WTC11 (cell line): ENCODE results near the gene DBN1. TPM values are rescaled to one million over a fixed set of nuclear protein-coding genes. Genes with fewer than 3 reads are reported as not detected.

Experiments
- ATAC-seq: fragments of 200-7000 bp; cut with Tn5 transposase; 2 replicates; pipeline ENCODE4 v1.10.0; 2021; ENCODE audit warnings: mild to moderate bottlenecking, moderate library complexity
- CTCF ChIA-PET: fragments of 300-600 bp; sonication (Branson Sonifier 250); formaldehyde crosslinking; loops from one replicate; lab custom pipeline; 2021; ENCODE audit warnings: antibody characterized with exemption; lab: Charles Lee
- POLR2A ChIA-PET: fragments of 350-600 bp; sonication (Branson Sonifier 250); formaldehyde crosslinking; loops from one replicate; lab custom pipeline; 2021; ENCODE audit warnings: antibody characterized with exemption; lab: Charles Lee
- DNase-seq: peaks from one replicate; pipeline ENCODE4 v3.0.0; 2021; ENCODE audit warnings: low spot score
- H3K27ac Mint-ChIP-seq: 2 replicates; pipeline ENCODE4 v1.8.0; 2021; ENCODE audit warnings: mixed read lengths
- H3K27me3 Mint-ChIP-seq: 2 replicates; pipeline ENCODE4 v1.8.0; 2021; ENCODE audit warnings: low read depth, mild to moderate bottlenecking, moderate library complexity, mixed read lengths
- H3K36me3 Mint-ChIP-seq: 2 replicates; pipeline ENCODE4 v1.8.0; 2021; ENCODE audit warnings: mixed read lengths
- H3K4me1 Mint-ChIP-seq: 2 replicates; pipeline ENCODE4 v1.8.0; 2022; ENCODE audit warnings: mixed read lengths
- H3K4me3 Mint-ChIP-seq: 2 replicates; pipeline ENCODE4 v1.8.0; 2021; ENCODE audit warnings: mild to moderate bottlenecking, moderate library complexity, mixed read lengths
- H3K9me3 Mint-ChIP-seq: 2 replicates; pipeline ENCODE4 v1.8.0; 2021; ENCODE audit warnings: mixed read lengths
- ARID4B ChIP-seq: sonication (generic); formaldehyde crosslinking; IDR thresholded peaks from 2 replicates; pipeline ENCODE4 v1.8.0; 2023; ENCODE audit warnings: missing genetic modification reagents, mild to moderate bottlenecking, borderline replicate concordance
- CREM ChIP-seq: sonication (generic); formaldehyde crosslinking; IDR thresholded peaks from 2 replicates; pipeline ENCODE4 v1.8.1; 2022; ENCODE audit warnings: mild to moderate bottlenecking, missing genetic modification reagents, moderate library complexity
- E2F4 ChIP-seq: sonication (generic); formaldehyde crosslinking; IDR thresholded peaks from 2 replicates; pipeline ENCODE4 v1.8.1; 2022; ENCODE audit warnings: low read depth, mild to moderate bottlenecking, moderate library complexity, missing genetic modification reagents, borderline replicate concordance
- E2F5 ChIP-seq: sonication (generic); formaldehyde crosslinking; IDR thresholded peaks from 2 replicates; pipeline ENCODE4 v1.8.1; 2022; ENCODE audit warnings: mild to moderate bottlenecking, moderate library complexity, missing genetic modification reagents
- ELF4 ChIP-seq: sonication (generic); formaldehyde crosslinking; IDR thresholded peaks from 2 replicates; pipeline ENCODE4 v1.8.1; 2022; ENCODE audit warnings: low read depth, mild to moderate bottlenecking, moderate library complexity, missing genetic modification reagents
- EMX1 ChIP-seq: fragments of 250-450 bp; sonication (Bioruptor Pico); IDR thresholded peaks from 2 replicates; pipeline ENCODE4 v1.8.0; 2021; ENCODE audit warnings: mild to moderate bottlenecking
- ESRRA ChIP-seq: sonication (generic); formaldehyde crosslinking; IDR thresholded peaks from 2 replicates; pipeline ENCODE4 v1.8.1; 2022; ENCODE audit warnings: mild to moderate bottlenecking, missing genetic modification reagents, borderline replicate concordance
- FOXP1 ChIP-seq: sonication (generic); formaldehyde crosslinking; IDR thresholded peaks from 2 replicates; pipeline ENCODE4 v1.8.0; 2022; ENCODE audit warnings: missing genetic modification reagents, mild to moderate bottlenecking, moderate library complexity, borderline replicate concordance
- GTF2I ChIP-seq: fragments of 250-450 bp; sonication (Bioruptor Pico); conservative IDR thresholded peaks from 2 replicates; pipeline ENCODE4 v1.4.0; 2021; ENCODE audit warnings: mild to moderate bottlenecking
- NFATC4 ChIP-seq: fragments of 250-450 bp; sonication (Bioruptor Pico); IDR thresholded peaks from 2 replicates; pipeline ENCODE4 v1.9.0; 2021; ENCODE audit warnings: mild to moderate bottlenecking
- NR1H2 ChIP-seq: sonication (generic); formaldehyde crosslinking; IDR thresholded peaks from 2 replicates; pipeline ENCODE4 v1.9.0; 2021; ENCODE audit warnings: mild to moderate bottlenecking, moderate library complexity, missing genetic modification reagents
- PREB ChIP-seq: sonication (generic); formaldehyde crosslinking; IDR thresholded peaks from 2 replicates; pipeline ENCODE4 v1.8.1; 2022; ENCODE audit warnings: mild to moderate bottlenecking, missing genetic modification reagents, moderate library complexity, borderline replicate concordance
- RORB ChIP-seq: fragments of 250-450 bp; sonication (Bioruptor Pico); IDR thresholded peaks from 2 replicates; pipeline ENCODE4 v1.9.0; 2021; ENCODE audit warnings: mild to moderate bottlenecking
- SMAD4 ChIP-seq: sonication (generic); formaldehyde crosslinking; IDR thresholded peaks from 2 replicates; pipeline ENCODE4 v1.8.0; 2022; ENCODE audit warnings: mild to moderate bottlenecking, missing genetic modification reagents
- SOX15 ChIP-seq: fragments of 250-450 bp; sonication (Bioruptor Pico); IDR thresholded peaks from 2 replicates; pipeline ENCODE4 v1.9.0; 2021; ENCODE audit warnings: mild to moderate bottlenecking
- STAT6 ChIP-seq: sonication (generic); formaldehyde crosslinking; conservative IDR thresholded peaks from 2 replicates; pipeline ENCODE4 v1.8.1; 2023; ENCODE audit warnings: mild to moderate bottlenecking, low read depth, missing genetic modification reagents, moderate library complexity
- ZNF121 ChIP-seq: sonication (generic); formaldehyde crosslinking; IDR thresholded peaks from 2 replicates; pipeline ENCODE4 v1.8.0; 2023; ENCODE audit warnings: missing genetic modification reagents
- ZNF219 ChIP-seq: sonication (generic); formaldehyde crosslinking; IDR thresholded peaks from 2 replicates; pipeline ENCODE4 v1.8.0; 2023; ENCODE audit warnings: missing genetic modification reagents, mild to moderate bottlenecking, borderline replicate concordance
- ZNF425 ChIP-seq: fragments of 250-450 bp; sonication (Bioruptor Pico); conservative IDR thresholded peaks from 2 replicates; pipeline ENCODE4 v1.9.0; 2021; ENCODE audit warnings: mild to moderate bottlenecking
- ZSCAN18 ChIP-seq: fragments of 250-450 bp; sonication (Bioruptor Pico); IDR thresholded peaks from 2 replicates; pipeline ENCODE4 v2.1.2; 2022; ENCODE audit warnings: mild to moderate bottlenecking, moderate library complexity
- total RNA-seq: library from RNA; stranded (reverse); gene quantifications from 3 replicates; pipeline ENCODE4 v1.2.3, GENCODE V29; 2021

The DBN1 gene
- total RNA-seq, 1 experiment from 2014 or later, result 288 TPM

- no peak for TF ChIP-seq ZNF121 (CRISPR knock-in tag)
- TF ChIP-seq ARID4B (CRISPR knock-in tag), result no peak
- no peak for TF ChIP-seq ELF4
- no peak for TF ChIP-seq RORB (CRISPR knock-in tag)
- TF ChIP-seq, all 79 proteins: peak for 0
- Mint-ChIP-seq H3K36me3 (peaks cover 40% of the 10 kb centered on the region), H3K27ac (peak within 1 kb of the TSS; percentile 90), H3K27me3 (no peaks in the 10 kb centered on the region), H3K9me3 (no peaks in the 10 kb centered on the region), H3K4me3 (no peak within 1 kb of the TSS), H3K4me1 (peaks cover 17% of the 10 kb centered on the region)
- ChIA-PET CTCF (interaction anchor here (1.0 to 6.3 kb wide), 7 partner anchors 9 to 200 kb away, joined by 3 to 57 read pairs (median 4); partner anchors contain the start of gene PDLIM7), POLR2A (interaction anchor here (2.7 kb wide), 1 partner anchor 12 kb away, joined by 9 read pairs; the partner anchor contains the start of gene PDLIM7)
- ATAC-seq (peak; percentile 21), DNase-seq (no peak)
Observed at GRCh38 chr5:177509381-177509951, 36.0 kb upstream of the DBN1 start, which contains the start of gene DOK3. TSS of gene DOK3 (minus strand) at chr5:177509826. CDS start at chr5:177509540, 286 bp downstream.

- DNase-seq, result no peak
- Mint-ChIP-seq H3K27me3 (no peaks in the 10 kb centered on the region), H3K27ac (no peak overlapping the region), H3K36me3 (peaks cover 33% of the 10 kb centered on the region), H3K4me1 (peaks cover 17% of the 10 kb centered on the region), H3K9me3 (no peaks in the 10 kb centered on the region), H3K4me3 (no peak overlapping the region)
- ATAC-seq, result no peak
- CTCF ChIA-PET, result interaction anchor here (1.0 to 6.3 kb wide), 8 partner anchors 8 to 199 kb away, joined by 3 to 57 read pairs (median 5); partner anchors contain the start of gene PDLIM7
- POLR2A ChIA-PET, result interaction anchor here (0.5 to 2.7 kb wide), 2 partner anchors 9 to 11 kb away, joined by 3 to 9 read pairs; partner anchors contain the start of gene PDLIM7
- TF ChIP-seq PREB (CRISPR knock-in tag) (no peak), STAT6 (CRISPR knock-in tag) (no peak), E2F4 (CRISPR knock-in tag) (no peak), FOXP1 (CRISPR knock-in tag) (no peak), E2F5 (no peak), CREM (CRISPR knock-in tag) (no peak), ZSCAN18 (CRISPR knock-in tag) (no peak), GTF2I (CRISPR knock-in tag) (no peak), NR1H2 (CRISPR knock-in tag) (no peak), NFATC4 (CRISPR knock-in tag) (no peak), ESRRA (CRISPR knock-in tag) (no peak), ZNF219 (no peak), ZNF425 (CRISPR knock-in tag) (no peak), SMAD4 (no peak), EMX1 (CRISPR knock-in tag) (no peak), SOX15 (CRISPR knock-in tag) (no peak)
Observed at GRCh38 chr5:177508837-177509236, 35.4 kb upstream of the DBN1 start.
